ENCODE measurements around the gene MPC1. TPM values are rescaled to one million over a fixed set of nuclear protein-coding genes. Genes with fewer than 3 reads are reported as not detected.
"Not testable (repeated sequence)": the region's sequence is repeated elsewhere in the genome, so short reads cannot be mapped to it uniquely, and the experiment has no call there.

The MPC1 gene
- polyA plus RNA-seq, 1 donor from 2014 or later: 112 TPM

DNA sequence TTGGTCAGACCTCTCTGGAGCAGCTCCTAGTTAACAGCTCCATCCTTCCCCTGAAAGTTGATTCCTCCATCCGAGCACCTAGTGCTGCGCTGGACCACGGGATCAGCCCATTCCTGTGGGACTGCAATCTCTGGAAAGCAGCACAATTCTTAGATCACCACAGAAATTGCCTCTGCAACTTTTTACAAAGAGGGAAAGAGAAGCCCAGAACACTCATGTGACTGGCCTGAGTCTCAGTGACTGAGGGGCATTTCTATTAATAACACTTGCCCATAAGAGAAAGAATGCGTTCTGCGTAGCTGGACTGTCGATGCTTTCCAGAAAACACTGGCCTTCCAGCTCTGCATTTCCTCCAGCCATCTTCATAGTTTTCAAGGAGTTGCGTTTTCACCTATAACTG is 18.3 kb downstream of the MPC1 start:
- no peak overlapping the region for H2AFZ ChIP-seq (ENCODE audit: low read depth, low read length)
- TF ChIP-seq EZH2 (IDR thresholded peaks at IDR 0.05; ENCODE audit: borderline replicate concordance, insufficient read depth, low read length, poor library complexity, severe bottlenecking): no peak
- TF ChIP-seq MXI1 (conservative IDR thresholded peaks at IDR 0.05; ENCODE audit: poor library complexity, severe bottlenecking): no peak
- no peak for TF ChIP-seq EP300 (conservative IDR thresholded peaks at IDR 0.05; ENCODE audit: poor library complexity, severe bottlenecking)
- no peak for TF ChIP-seq POLR2AphosphoS5 (IDR thresholded peaks at IDR 0.05)
- TF ChIP-seq SMC3 (conservative IDR thresholded peaks at IDR 0.05; ENCODE audit: poor library complexity): no peak
- no peak for TF ChIP-seq TAF1 (IDR thresholded peaks at IDR 0.05; ENCODE audit: low read depth)
- TF ChIP-seq, protein P1, sequence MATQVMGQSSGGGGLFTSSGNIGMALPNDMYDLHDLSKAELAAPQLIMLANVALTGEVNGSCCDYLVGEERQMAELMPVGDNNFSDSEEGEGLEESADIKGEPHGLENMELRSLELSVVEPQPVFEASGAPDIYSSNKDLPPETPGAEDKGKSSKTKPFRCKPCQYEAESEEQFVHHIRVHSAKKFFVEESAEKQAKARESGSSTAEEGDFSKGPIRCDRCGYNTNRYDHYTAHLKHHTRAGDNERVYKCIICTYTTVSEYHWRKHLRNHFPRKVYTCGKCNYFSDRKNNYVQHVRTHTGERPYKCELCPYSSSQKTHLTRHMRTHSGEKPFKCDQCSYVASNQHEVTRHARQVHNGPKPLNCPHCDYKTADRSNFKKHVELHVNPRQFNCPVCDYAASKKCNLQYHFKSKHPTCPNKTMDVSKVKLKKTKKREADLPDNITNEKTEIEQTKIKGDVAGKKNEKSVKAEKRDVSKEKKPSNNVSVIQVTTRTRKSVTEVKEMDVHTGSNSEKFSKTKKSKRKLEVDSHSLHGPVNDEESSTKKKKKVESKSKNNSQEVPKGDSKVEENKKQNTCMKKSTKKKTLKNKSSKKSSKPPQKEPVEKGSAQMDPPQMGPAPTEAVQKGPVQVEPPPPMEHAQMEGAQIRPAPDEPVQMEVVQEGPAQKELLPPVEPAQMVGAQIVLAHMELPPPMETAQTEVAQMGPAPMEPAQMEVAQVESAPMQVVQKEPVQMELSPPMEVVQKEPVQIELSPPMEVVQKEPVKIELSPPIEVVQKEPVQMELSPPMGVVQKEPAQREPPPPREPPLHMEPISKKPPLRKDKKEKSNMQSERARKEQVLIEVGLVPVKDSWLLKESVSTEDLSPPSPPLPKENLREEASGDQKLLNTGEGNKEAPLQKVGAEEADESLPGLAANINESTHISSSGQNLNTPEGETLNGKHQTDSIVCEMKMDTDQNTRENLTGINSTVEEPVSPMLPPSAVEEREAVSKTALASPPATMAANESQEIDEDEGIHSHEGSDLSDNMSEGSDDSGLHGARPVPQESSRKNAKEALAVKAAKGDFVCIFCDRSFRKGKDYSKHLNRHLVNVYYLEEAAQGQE (IDR thresholded peaks at IDR 0.05; ENCODE audit: borderline replicate concordance): no peak
- no peak for TF ChIP-seq RAD21 (conservative IDR thresholded peaks at IDR 0.05)
- TF ChIP-seq CTCF (IDR thresholded peaks at IDR 0.05; ENCODE audit: poor library complexity, severe bottlenecking): no peak
- H3K9me3 ChIP-seq (ENCODE audit: low read length): no peaks in the 10 kb centered on the region
- no peaks in the 10 kb centered on the region for H4K20me1 ChIP-seq (ENCODE audit: insufficient read depth)
- H3K4me2 ChIP-seq (ENCODE audit: low read length): no peak overlapping the region
- no peak overlapping the region for H3K4me3 ChIP-seq (ENCODE audit: low read length)
- H3K27ac ChIP-seq (ENCODE audit: low read length): no peak overlapping the region
- H3K9me2 ChIP-seq (ENCODE audit: insufficient read depth, low read length): no peaks in the 10 kb centered on the region
- no peaks in the 10 kb centered on the region for H3K79me2 ChIP-seq (replicated peaks; ENCODE audit: insufficient read depth, low read length)
- H3K36me3 ChIP-seq (ENCODE audit: insufficient read depth, low read length): peaks cover 19% of the 10 kb centered on the region
- H3F3A ChIP-seq (ENCODE audit: insufficient read depth, low read length, poor library complexity, severe bottlenecking): no peaks in the 10 kb centered on the region
- H3K27me3 ChIP-seq (ENCODE audit: insufficient read depth, low read depth, low read length): no peaks in the 10 kb centered on the region
- no peak overlapping the region for H3K9ac ChIP-seq (ENCODE audit: low read length)

GRCh38 chr6:166362427-166362826 is 20.3 kb downstream of the MPC1 start:
- H3K79me2 ChIP-seq (replicated peaks; ENCODE audit: insufficient read depth, low read length): not testable (repeated sequence)

DNA sequence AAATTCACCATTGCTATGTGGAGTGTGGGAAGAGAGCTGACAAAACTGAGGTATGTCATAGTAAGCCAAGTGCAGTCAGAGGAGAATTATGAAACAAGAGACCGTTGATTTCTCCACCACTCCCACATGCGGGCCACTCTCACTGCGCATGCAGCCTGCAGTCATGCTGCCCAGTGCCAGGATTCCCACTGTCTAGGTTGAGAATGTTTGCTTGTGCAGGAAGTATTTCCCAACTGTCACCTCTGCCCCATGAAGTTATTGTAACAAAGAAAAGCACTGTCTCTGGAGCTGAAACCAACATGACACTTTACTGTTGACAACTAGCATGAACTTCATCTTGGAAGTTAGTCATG is 21.7 kb downstream of the MPC1 start:
- no peak overlapping the region for H3K9ac ChIP-seq (ENCODE audit: low read length)
- H3K4me2 ChIP-seq (ENCODE audit: low read length): no peak overlapping the region

More at GRCh38 chr6:166362427-166362826, 20.3 kb downstream of the MPC1 start:
- H3K9me3 ChIP-seq (ENCODE audit: low read length); H2AFZ ChIP-seq (ENCODE audit: low read depth, low read length); H3K27ac ChIP-seq (ENCODE audit: low read length); H3F3A ChIP-seq (ENCODE audit: insufficient read depth, low read length, poor library complexity, severe bottlenecking); H3K9me2 ChIP-seq (ENCODE audit: insufficient read depth, low read length); H3K4me3 ChIP-seq (ENCODE audit: low read length); H4K20me1 ChIP-seq (ENCODE audit: insufficient read depth); H3K9ac ChIP-seq (ENCODE audit: low read length); H3K27me3 ChIP-seq (ENCODE audit: insufficient read depth, low read depth, low read length); H3K4me2 ChIP-seq (ENCODE audit: low read length): not testable (repeated sequence)
- peaks cover 19% of the 10 kb centered on the region for H3K36me3 ChIP-seq (ENCODE audit: insufficient read depth, low read length)

More for the DNA sequence above, 21.7 kb downstream of the MPC1 start:
- Histone ChIP-seq H3K9me3 (ENCODE audit: low read length) (no peaks in the 10 kb centered on the region), H3K9me2 (ENCODE audit: insufficient read depth, low read length) (no peaks in the 10 kb centered on the region), H3F3A (ENCODE audit: insufficient read depth, low read length, poor library complexity, severe bottlenecking) (no peaks in the 10 kb centered on the region), H3K27me3 (ENCODE audit: insufficient read depth, low read depth, low read length) (no peaks in the 10 kb centered on the region), H3K36me3 (ENCODE audit: insufficient read depth, low read length) (peaks cover 12% of the 10 kb centered on the region), H3K4me3 (ENCODE audit: low read length) (no peak overlapping the region), H3K79me2 (replicated peaks; ENCODE audit: insufficient read depth, low read length) (no peaks in the 10 kb centered on the region), H3K27ac (ENCODE audit: low read length) (no peak overlapping the region), H4K20me1 (ENCODE audit: insufficient read depth) (no peaks in the 10 kb centered on the region), H2AFZ (ENCODE audit: low read depth, low read length) (no peak overlapping the region)
- no peak for TF ChIP-seq RAD21 (conservative IDR thresholded peaks at IDR 0.05)
- TF ChIP-seq TAF1 (IDR thresholded peaks at IDR 0.05; ENCODE audit: low read depth): no peak
- TF ChIP-seq POLR2AphosphoS5 (IDR thresholded peaks at IDR 0.05): no peak
- no peak for TF ChIP-seq MXI1 (conservative IDR thresholded peaks at IDR 0.05; ENCODE audit: poor library complexity, severe bottlenecking)
- no peak for TF ChIP-seq EP300 (conservative IDR thresholded peaks at IDR 0.05; ENCODE audit: poor library complexity, severe bottlenecking)
- no peak for TF ChIP-seq EZH2 (IDR thresholded peaks at IDR 0.05; ENCODE audit: borderline replicate concordance, insufficient read depth, low read length, poor library complexity, severe bottlenecking)
- no peak for TF ChIP-seq CTCF (IDR thresholded peaks at IDR 0.05; ENCODE audit: poor library complexity, severe bottlenecking)
- no peak for TF ChIP-seq SMC3 (conservative IDR thresholded peaks at IDR 0.05; ENCODE audit: poor library complexity)
- TF ChIP-seq, protein P1 (IDR thresholded peaks at IDR 0.05; ENCODE audit: borderline replicate concordance): no peak
